HG02571 (cell line): ENCODE data around the gene MAP1LC3B.

Experiments used
- ATAC-seq: cut with Tn5 transposase; IDR thresholded peaks from one replicate; pipeline ENCODE4 v1.9.1; 2021; ENCODE audit warnings: mild to moderate bottlenecking, moderate library complexity; ENCODE audit not compliant: unreplicated experiment

MAP1LC3B gene

GRCh38 chr16:87407511-87408112 lies 15.5 kb downstream of the MAP1LC3B start:
- no peak for ATAC-seq

- no peak for ATAC-seq
Measured at GRCh38 chr16:87409153-87409552, 17.0 kb downstream of the MAP1LC3B start.

- ATAC-seq = no peak
Measured at GRCh38 chr16:87409781-87410180, 17.6 kb downstream of the MAP1LC3B start.

- no peak for ATAC-seq
Measured at GRCh38 chr16:87410530-87410929, 18.4 kb downstream of the MAP1LC3B start.

- ATAC-seq = no peak
Measured at GRCh38 chr16:87410968-87411367, 18.8 kb downstream of the MAP1LC3B start.

- ATAC-seq = no peak
Measured at GRCh38 chr16:87411375-87412271, 19.5 kb downstream of the MAP1LC3B start.

- ATAC-seq = no peak
Measured at GRCh38 chr16:87412371-87412995, 20.3 kb downstream of the MAP1LC3B start.

- ATAC-seq = no peak
Measured at GRCh38 chr16:87412996-87413421, 20.9 kb downstream of the MAP1LC3B start.

- ATAC-seq = no peak
Measured at GRCh38 chr16:87414251-87414680, 22.1 kb downstream of the MAP1LC3B start.

GRCh38 chr16:87415441-87415840 lies 23.3 kb downstream of the MAP1LC3B start:
- ATAC-seq = no peak

GRCh38 chr16:87416826-87417527 lies 24.8 kb downstream of the MAP1LC3B start:
- ATAC-seq = no peak

GRCh38 chr16:87417528-87417910 lies 25.4 kb downstream of the MAP1LC3B start:
- no peak for ATAC-seq

- no peak for ATAC-seq
Measured at GRCh38 chr16:87418216-87418615, 26.1 kb downstream of the MAP1LC3B start.

GRCh38 chr16:87418644-87419043 lies 26.5 kb downstream of the MAP1LC3B start:
- no peak for ATAC-seq

- no peak for ATAC-seq
Measured at GRCh38 chr16:87420026-87421002, 28.2 kb downstream of the MAP1LC3B start.

GRCh38 chr16:87421003-87421912 lies 29.1 kb downstream of the MAP1LC3B start:
- no peak for ATAC-seq

GRCh38 chr16:87422106-87422505 lies 30.0 kb downstream of the MAP1LC3B start:
- ATAC-seq = no peak

GRCh38 chr16:87423429-87423828 lies 31.3 kb downstream of the MAP1LC3B start:
- no peak for ATAC-seq

GRCh38 chr16:87424266-87424665 lies 32.1 kb downstream of the MAP1LC3B start:
- ATAC-seq = no peak
